Fibroblast of skin of right biceps (primary cell): ENCODE results near the gene CNKSR3.
"Not testable (repeated sequence)": the region's sequence is repeated elsewhere in the genome, so short reads cannot be mapped to it uniquely, and the experiment has no call there.

Experiments used
- DNase-seq: peaks from one replicate; pipeline ENCODE4 v3.0.0-alpha.2; 2013

CNKSR3 gene

GRCh38 chr6:154526996-154527395 is 16.5 kb upstream of the CNKSR3 start:
- DNase-seq: no peak

GRCh38 chr6:154522576-154522975 is 12.1 kb upstream of the CNKSR3 start:
- no peak for DNase-seq

- no peak for DNase-seq
Measured at GRCh38 chr6:154521412-154521811, 10.9 kb upstream of the CNKSR3 start.

- no peak for DNase-seq
Measured at GRCh38 chr6:154520280-154520679, 9.8 kb upstream of the CNKSR3 start.

- DNase-seq: no peak
Measured at GRCh38 chr6:154518396-154518795, 7.9 kb upstream of the CNKSR3 start.

- DNase-seq: no peak
Measured at GRCh38 chr6:154516276-154516675, 5.8 kb upstream of the CNKSR3 start.

- no peak for DNase-seq
Measured at GRCh38 chr6:154515826-154516225, 5.3 kb upstream of the CNKSR3 start.

GRCh38 chr6:154515076-154515475 is 4.6 kb upstream of the CNKSR3 start:
- not testable (repeated sequence) for DNase-seq

- DNase-seq: no peak
Measured at GRCh38 chr6:154514481-154514880, 4.0 kb upstream of the CNKSR3 start.

GRCh38 chr6:154513601-154514320 is 3.3 kb upstream of the CNKSR3 start:
- no peak for DNase-seq

- DNase-seq: no peak
Measured at GRCh38 chr6:154512201-154512600, 1.7 kb upstream of the CNKSR3 start.

GRCh38 chr6:154511791-154512190 is 1.3 kb upstream of the CNKSR3 start:
- no peak for DNase-seq

- DNase-seq: peak; percentile 29
Measured at GRCh38 chr6:154509421-154510143, 903 bp downstream of the CNKSR3 start.

- DNase-seq: no peak
Measured at GRCh38 chr6:154508573-154509375, 1.7 kb downstream of the CNKSR3 start.

GRCh38 chr6:154506991-154507898 is 3.2 kb downstream of the CNKSR3 start:
- no peak for DNase-seq

GRCh38 chr6:154506582-154506981 is 3.9 kb downstream of the CNKSR3 start:
- DNase-seq: no peak

GRCh38 chr6:154506108-154506507 is 4.4 kb downstream of the CNKSR3 start:
- no peak for DNase-seq

- DNase-seq: no peak
Measured at GRCh38 chr6:154504865-154505449, 5.5 kb downstream of the CNKSR3 start.

- no peak for DNase-seq
Measured at GRCh38 chr6:154504102-154504501, 6.4 kb downstream of the CNKSR3 start.

GRCh38 chr6:154503658-154504057 is 6.8 kb downstream of the CNKSR3 start:
- no peak for DNase-seq

GRCh38 chr6:154502553-154502952 is 7.9 kb downstream of the CNKSR3 start:
- DNase-seq: no peak

- DNase-seq: no peak
Measured at GRCh38 chr6:154501578-154501868, 9.0 kb downstream of the CNKSR3 start.
